ENCODE measurements around the gene TGFBR2.

The TGFBR2 gene

GRCh38 chr3:30712991-30713390 is 106.6 kb downstream of the TGFBR2 start:
- Histone ChIP-seq H3K36me3 (ENCODE audit: control insufficient read depth, insufficient read depth, low read length) (no peaks in the 10 kb centered on the region), H3K4me1 (ENCODE audit: control insufficient read depth, insufficient read depth, low read length) (no peaks in the 10 kb centered on the region)

GRCh38 chr3:30713885-30714503 is 107.6 kb downstream of the TGFBR2 start:
- Histone ChIP-seq H3K27ac (ENCODE audit: low read depth, low read length) (no peak overlapping the region), H3K9ac (ENCODE audit: low read length) (no peak overlapping the region), H3K27me3 (ENCODE audit: control insufficient read depth, insufficient read depth, low read length) (no peaks in the 10 kb centered on the region), H3K9me3 (ENCODE audit: control insufficient read depth, insufficient read depth, low read depth, low read length) (no peaks in the 10 kb centered on the region), H3K4me1 (ENCODE audit: control insufficient read depth, insufficient read depth, low read length) (no peaks in the 10 kb centered on the region), H3K4me3 (ENCODE audit: low read depth, low read length) (no peak overlapping the region), H3K36me3 (ENCODE audit: control insufficient read depth, insufficient read depth, low read length) (no peaks in the 10 kb centered on the region)

More at GRCh38 chr3:30712991-30713390, 106.6 kb downstream of the TGFBR2 start:
- H3K27me3 ChIP-seq (ENCODE audit: control insufficient read depth, insufficient read depth, low read length) = no peaks in the 10 kb centered on the region
- no peak overlapping the region for H3K27ac ChIP-seq (ENCODE audit: low read depth, low read length)
- no peaks in the 10 kb centered on the region for H3K9me3 ChIP-seq (ENCODE audit: control insufficient read depth, insufficient read depth, low read depth, low read length)
- H3K9ac ChIP-seq (ENCODE audit: low read length) = no peak overlapping the region
- H3K4me3 ChIP-seq (ENCODE audit: low read depth, low read length) = no peak overlapping the region

DNA sequence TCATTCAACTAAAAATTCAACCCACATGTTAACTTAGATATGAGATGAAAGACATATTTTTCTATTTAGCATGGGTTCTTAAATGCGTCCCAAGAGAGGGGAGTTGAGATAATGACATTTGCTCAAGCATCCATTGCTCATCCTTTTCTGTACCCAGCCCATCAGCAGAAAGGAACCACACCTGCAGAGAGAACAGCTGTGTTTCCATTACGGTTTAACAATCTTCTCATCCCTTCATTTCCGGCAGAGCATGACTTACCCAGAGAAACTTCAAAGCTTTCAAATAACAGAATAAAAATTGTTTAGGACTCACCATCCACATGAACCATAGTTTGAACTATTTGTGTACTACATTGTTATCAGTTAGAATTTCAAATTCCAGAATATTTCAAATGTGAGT is 113.1 kb downstream of the TGFBR2 start:
- H3K9me3 ChIP-seq (ENCODE audit: control insufficient read depth, insufficient read depth, low read depth, low read length) = no peaks in the 10 kb centered on the region
- H3K36me3 ChIP-seq (ENCODE audit: control insufficient read depth, insufficient read depth, low read length) = no peaks in the 10 kb centered on the region
- H3K4me3 ChIP-seq (ENCODE audit: low read depth, low read length) = no peak overlapping the region
- H3K27me3 ChIP-seq (ENCODE audit: control insufficient read depth, insufficient read depth, low read length) = no peaks in the 10 kb centered on the region
- no peak overlapping the region for H3K9ac ChIP-seq (ENCODE audit: low read length)
- H3K4me1 ChIP-seq (ENCODE audit: control insufficient read depth, insufficient read depth, low read length) = peaks cover 7% of the 10 kb centered on the region
- no peak overlapping the region for H3K27ac ChIP-seq (ENCODE audit: low read depth, low read length)

GRCh38 chr3:30720586-30721313 is 114.3 kb downstream of the TGFBR2 start:
- H3K27ac ChIP-seq (ENCODE audit: low read depth, low read length) = no peak overlapping the region
- H3K36me3 ChIP-seq (ENCODE audit: control insufficient read depth, insufficient read depth, low read length) = no peaks in the 10 kb centered on the region
- H3K9me3 ChIP-seq (ENCODE audit: control insufficient read depth, insufficient read depth, low read depth, low read length) = no peaks in the 10 kb centered on the region
- H3K9ac ChIP-seq (ENCODE audit: low read length) = no peak overlapping the region
- no peaks in the 10 kb centered on the region for H3K27me3 ChIP-seq (ENCODE audit: control insufficient read depth, insufficient read depth, low read length)
- no peak overlapping the region for H3K4me3 ChIP-seq (ENCODE audit: low read depth, low read length)
- peaks cover 7% of the 10 kb centered on the region for H3K4me1 ChIP-seq (ENCODE audit: control insufficient read depth, insufficient read depth, low read length)

GRCh38 chr3:30721314-30721634 is 114.9 kb downstream of the TGFBR2 start:
- H3K9me3 ChIP-seq (ENCODE audit: control insufficient read depth, insufficient read depth, low read depth, low read length) = no peaks in the 10 kb centered on the region
- H3K4me3 ChIP-seq (ENCODE audit: low read depth, low read length) = no peak overlapping the region
- no peaks in the 10 kb centered on the region for H3K27me3 ChIP-seq (ENCODE audit: control insufficient read depth, insufficient read depth, low read length)
- no peak overlapping the region for H3K9ac ChIP-seq (ENCODE audit: low read length)
- no peaks in the 10 kb centered on the region for H3K36me3 ChIP-seq (ENCODE audit: control insufficient read depth, insufficient read depth, low read length)
- no peak overlapping the region for H3K27ac ChIP-seq (ENCODE audit: low read depth, low read length)
- H3K4me1 ChIP-seq (ENCODE audit: control insufficient read depth, insufficient read depth, low read length) = peaks cover 7% of the 10 kb centered on the region

GRCh38 chr3:30723211-30723610 is 116.8 kb downstream of the TGFBR2 start:
- Histone ChIP-seq H3K27ac (ENCODE audit: low read depth, low read length) (no peak overlapping the region), H3K36me3 (ENCODE audit: control insufficient read depth, insufficient read depth, low read length) (no peaks in the 10 kb centered on the region), H3K4me1 (ENCODE audit: control insufficient read depth, insufficient read depth, low read length) (peaks cover 7% of the 10 kb centered on the region), H3K9ac (ENCODE audit: low read length) (no peak overlapping the region), H3K27me3 (ENCODE audit: control insufficient read depth, insufficient read depth, low read length) (no peaks in the 10 kb centered on the region), H3K4me3 (ENCODE audit: low read depth, low read length) (no peak overlapping the region), H3K9me3 (ENCODE audit: control insufficient read depth, insufficient read depth, low read depth, low read length) (no peaks in the 10 kb centered on the region)

DNA sequence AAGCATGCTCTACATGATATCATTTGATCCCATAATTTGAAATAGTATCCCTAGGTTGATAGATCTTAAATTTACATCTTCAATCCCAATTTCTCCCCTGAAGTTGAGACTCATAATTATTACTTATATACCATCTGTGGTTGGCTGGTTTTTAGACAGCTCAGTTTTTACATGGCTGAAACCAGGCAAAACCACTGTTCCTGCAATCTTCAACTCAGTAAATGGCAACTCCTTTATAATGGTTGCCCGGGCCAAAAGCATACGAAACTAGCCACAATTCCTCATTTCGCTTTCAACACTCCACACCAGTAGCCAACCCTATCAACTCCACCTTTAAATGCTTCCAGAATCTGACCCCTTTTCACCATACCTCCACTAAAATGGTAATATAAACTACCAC is 118.5 kb downstream of the TGFBR2 start:
- H3K4me1 ChIP-seq (ENCODE audit: control insufficient read depth, insufficient read depth, low read length) = peaks cover 7% of the 10 kb centered on the region
- H3K27me3 ChIP-seq (ENCODE audit: control insufficient read depth, insufficient read depth, low read length) = no peaks in the 10 kb centered on the region
- H3K4me3 ChIP-seq (ENCODE audit: low read depth, low read length) = no peak overlapping the region
- no peaks in the 10 kb centered on the region for H3K9me3 ChIP-seq (ENCODE audit: control insufficient read depth, insufficient read depth, low read depth, low read length)
- H3K27ac ChIP-seq (ENCODE audit: low read depth, low read length) = no peak overlapping the region
- no peak overlapping the region for H3K9ac ChIP-seq (ENCODE audit: low read length)
- no peaks in the 10 kb centered on the region for H3K36me3 ChIP-seq (ENCODE audit: control insufficient read depth, insufficient read depth, low read length)

- no peaks in the 10 kb centered on the region for H3K4me1 ChIP-seq (ENCODE audit: control insufficient read depth, insufficient read depth, low read length)
- no peak overlapping the region for H3K9ac ChIP-seq (ENCODE audit: low read length)
- no peaks in the 10 kb centered on the region for H3K36me3 ChIP-seq (ENCODE audit: control insufficient read depth, insufficient read depth, low read length)
- no peaks in the 10 kb centered on the region for H3K9me3 ChIP-seq (ENCODE audit: control insufficient read depth, insufficient read depth, low read depth, low read length)
- H3K27ac ChIP-seq (ENCODE audit: low read depth, low read length) = no peak overlapping the region
- H3K4me3 ChIP-seq (ENCODE audit: low read depth, low read length) = no peak overlapping the region
- H3K27me3 ChIP-seq (ENCODE audit: control insufficient read depth, insufficient read depth, low read length) = no peaks in the 10 kb centered on the region
Measured at GRCh38 chr3:30728143-30728542, 121.7 kb downstream of the TGFBR2 start.

DNA sequence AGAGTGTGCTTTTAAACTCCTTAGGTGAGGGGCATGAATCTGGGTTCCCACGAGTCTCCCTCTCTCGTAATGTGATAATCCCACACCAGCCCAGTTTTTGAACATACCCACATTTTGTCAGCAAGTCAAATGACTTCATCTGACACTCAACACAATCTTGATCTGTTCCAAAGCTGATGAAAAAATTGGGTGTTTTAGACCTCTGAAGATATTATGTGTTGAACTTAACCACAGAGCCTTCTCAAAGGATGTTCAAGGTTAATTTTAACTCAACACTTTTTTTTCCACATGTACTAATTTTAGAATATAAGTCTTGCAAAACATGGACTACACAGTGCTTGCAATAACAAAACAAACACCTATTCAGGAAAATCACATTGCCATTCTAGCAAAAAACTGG is 123.1 kb downstream of the TGFBR2 start:
- Histone ChIP-seq H3K9ac (ENCODE audit: low read length) (no peak overlapping the region), H3K4me1 (ENCODE audit: control insufficient read depth, insufficient read depth, low read length) (no peaks in the 10 kb centered on the region), H3K27me3 (ENCODE audit: control insufficient read depth, insufficient read depth, low read length) (no peaks in the 10 kb centered on the region), H3K36me3 (ENCODE audit: control insufficient read depth, insufficient read depth, low read length) (no peaks in the 10 kb centered on the region), H3K9me3 (ENCODE audit: control insufficient read depth, insufficient read depth, low read depth, low read length) (no peaks in the 10 kb centered on the region), H3K27ac (ENCODE audit: low read depth, low read length) (no peak overlapping the region), H3K4me3 (ENCODE audit: low read depth, low read length) (no peak overlapping the region)

- Histone ChIP-seq H3K27ac (ENCODE audit: low read depth, low read length) (no peak overlapping the region), H3K36me3 (ENCODE audit: control insufficient read depth, insufficient read depth, low read length) (no peaks in the 10 kb centered on the region), H3K9ac (ENCODE audit: low read length) (no peak overlapping the region), H3K4me1 (ENCODE audit: control insufficient read depth, insufficient read depth, low read length) (no peaks in the 10 kb centered on the region), H3K4me3 (ENCODE audit: low read depth, low read length) (no peak overlapping the region), H3K27me3 (ENCODE audit: control insufficient read depth, insufficient read depth, low read length) (no peaks in the 10 kb centered on the region), H3K9me3 (ENCODE audit: control insufficient read depth, insufficient read depth, low read depth, low read length) (no peaks in the 10 kb centered on the region)
Measured at GRCh38 chr3:30729936-30730335, 123.5 kb downstream of the TGFBR2 start.

- Histone ChIP-seq H3K4me1 (ENCODE audit: control insufficient read depth, insufficient read depth, low read length) (no peaks in the 10 kb centered on the region), H3K27me3 (ENCODE audit: control insufficient read depth, insufficient read depth, low read length) (no peaks in the 10 kb centered on the region), H3K36me3 (ENCODE audit: control insufficient read depth, insufficient read depth, low read length) (no peaks in the 10 kb centered on the region), H3K27ac (ENCODE audit: low read depth, low read length) (no peak overlapping the region), H3K9me3 (ENCODE audit: control insufficient read depth, insufficient read depth, low read depth, low read length) (peaks cover 4% of the 10 kb centered on the region; the same call in 1 of the 2 replicates), H3K9ac (ENCODE audit: low read length) (no peak overlapping the region), H3K4me3 (ENCODE audit: low read depth, low read length) (no peak overlapping the region)
Measured at GRCh38 chr3:30730967-30731366, 124.6 kb downstream of the TGFBR2 start.

Data from HUES6 (cell line).